Hippocampal formation (tissue), 2 donors: ENCODE measurements around the gene FAM171A1.
"Not testable (repeated sequence)": the region's sequence is repeated elsewhere in the genome, so short reads cannot be mapped to it uniquely, and the experiment has no call there.

Experiments
- DNase-seq, 2 donors: peaks; one replicate each; lab custom pipeline; 2025; lab: John Stamatoyannopoulos, UW

The FAM171A1 gene

DNA sequence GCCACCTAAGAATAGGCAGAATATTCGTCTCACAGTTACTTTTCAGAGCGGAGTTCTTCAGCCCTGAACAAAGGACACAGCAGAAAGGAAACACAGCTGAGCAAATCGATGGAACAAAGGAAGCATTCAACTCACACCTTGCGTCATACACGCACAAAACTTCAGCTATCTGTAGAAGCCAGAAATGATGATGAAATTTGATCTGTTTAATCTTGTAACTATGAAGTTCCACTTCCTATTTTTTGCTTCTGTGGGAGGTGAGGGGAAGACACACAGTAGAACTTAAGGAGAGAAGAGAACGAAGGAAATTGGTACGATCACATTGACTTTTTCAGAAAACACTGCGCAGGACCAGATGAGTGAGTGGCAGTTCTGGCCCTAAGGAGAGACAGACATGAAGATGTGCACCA, 26.2 kb downstream of the FAM171A1 start:
- DNase-seq: peak in 1 of 2 donors; percentile 81

DNA sequence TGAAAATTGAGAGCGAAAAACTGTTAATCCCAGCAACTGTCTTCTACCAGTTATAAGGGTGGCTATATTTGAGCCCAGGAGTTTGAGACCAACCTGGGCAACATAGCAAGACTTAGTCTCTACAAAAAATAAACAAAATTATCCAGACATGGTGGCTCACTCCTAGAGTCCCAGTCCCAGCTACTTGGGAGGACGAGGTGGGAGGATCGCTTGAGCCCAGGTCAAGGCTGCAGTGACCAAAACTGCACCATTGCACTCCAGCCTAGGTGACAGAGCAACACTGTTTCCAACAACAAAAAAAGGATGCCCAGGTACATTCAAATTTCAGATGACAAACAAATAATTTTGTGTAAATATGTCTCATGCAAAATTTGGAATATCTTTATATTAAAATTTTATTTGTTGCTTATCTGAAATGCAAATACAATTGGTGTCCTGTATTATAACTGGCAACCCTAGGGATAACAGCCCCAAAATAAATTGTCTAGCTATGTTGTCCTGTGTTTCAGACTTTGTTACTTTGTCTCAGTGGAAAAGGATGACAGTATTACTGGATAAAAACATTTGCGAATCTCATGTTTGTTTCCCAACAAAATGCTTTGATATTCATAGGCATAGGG, 26.7 kb downstream of the FAM171A1 start:
- no peak for DNase-seq

DNA sequence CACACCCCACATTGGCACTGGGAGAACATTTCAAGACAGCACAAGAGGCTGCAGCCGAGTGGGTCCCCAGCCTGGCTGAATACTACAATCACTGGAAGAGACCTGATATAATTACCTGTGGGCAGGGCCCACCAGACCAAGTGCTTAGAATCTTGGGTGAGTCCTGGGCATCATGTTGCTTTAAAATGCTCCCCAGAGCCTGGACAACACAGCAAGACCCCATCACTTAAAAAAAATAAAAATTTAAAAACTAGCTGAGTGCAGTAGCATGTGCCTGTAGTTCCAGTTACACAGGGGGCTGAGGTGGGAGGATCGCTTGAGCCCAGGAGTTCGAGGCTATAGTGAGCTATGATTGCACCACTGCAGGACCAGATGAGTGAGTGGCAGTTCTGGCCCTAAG, 28.1 kb downstream of the FAM171A1 start:
- no peak for DNase-seq

DNA sequence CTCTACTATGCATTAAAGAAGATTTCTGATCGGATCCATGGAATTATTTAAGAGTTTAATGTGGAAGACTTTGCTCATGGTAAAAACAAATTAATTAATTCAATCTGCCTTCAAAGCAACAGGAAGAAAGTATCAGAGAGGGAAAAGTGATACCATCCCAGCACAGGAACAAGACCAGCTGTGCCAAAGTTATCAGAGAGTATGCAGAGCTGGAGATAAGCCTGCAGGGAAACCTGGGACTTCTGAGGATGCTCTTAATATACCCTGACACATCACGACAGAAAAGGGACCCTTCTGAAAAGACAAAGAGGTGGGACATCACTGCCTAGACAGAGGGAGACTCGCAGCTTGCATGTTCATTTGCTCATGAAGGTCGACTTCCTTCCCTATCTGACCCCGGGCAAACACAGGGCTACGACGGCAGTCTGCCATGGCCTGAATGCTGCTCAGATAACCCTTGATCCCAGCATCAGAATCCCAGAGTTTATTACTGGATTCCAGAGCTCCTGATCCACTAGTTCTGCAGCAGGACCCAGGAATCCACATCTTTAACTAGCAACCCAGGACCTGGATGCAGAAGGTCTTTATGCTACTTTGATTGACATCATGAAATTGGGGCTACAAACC, 29.5 kb downstream of the FAM171A1 start:
- DNase-seq: no peak

DNA sequence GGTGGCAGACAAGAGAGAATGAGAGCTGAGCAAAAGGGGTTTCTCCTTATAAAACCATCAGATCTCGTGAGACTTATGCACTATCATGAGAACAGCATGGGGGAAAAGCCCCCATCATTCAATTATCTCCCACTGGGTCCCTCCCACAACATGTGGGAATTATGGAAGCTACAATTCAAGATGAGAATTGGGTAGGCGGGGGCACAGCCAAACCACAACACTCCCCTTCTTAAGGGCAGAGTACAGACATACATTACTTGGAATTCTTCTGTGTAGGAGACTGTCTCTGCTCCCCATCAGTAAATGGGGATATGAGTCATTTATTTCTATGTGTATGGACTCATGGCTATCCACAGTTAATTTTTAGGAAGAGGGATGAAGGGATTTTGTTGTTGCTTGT, 31.2 kb downstream of the FAM171A1 start:
- DNase-seq: no peak

DNA sequence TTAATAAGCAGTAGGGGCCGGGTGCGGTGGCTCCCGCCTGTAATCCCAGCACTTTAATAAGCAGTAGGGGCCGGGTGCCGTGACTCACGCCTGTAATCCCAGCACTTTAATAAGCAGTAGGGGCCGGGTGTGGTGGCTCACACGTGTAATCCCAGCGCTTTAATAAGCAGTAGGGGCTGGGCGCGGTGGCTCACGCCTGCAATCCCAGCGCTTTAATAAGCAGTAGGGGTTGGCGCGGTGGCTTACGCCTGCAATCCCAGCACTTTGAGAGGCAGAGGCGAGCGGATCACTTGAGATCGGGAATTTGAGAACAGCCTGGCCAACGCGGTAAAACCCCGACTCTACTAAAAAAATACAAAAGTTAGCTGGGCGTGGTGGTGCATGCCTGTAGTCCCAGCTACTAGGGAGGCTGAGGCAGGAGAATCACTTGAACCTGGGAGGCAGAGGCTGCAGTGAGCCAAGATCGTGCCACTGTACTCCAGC, 33.6 kb downstream of the FAM171A1 start:
- not testable (repeated sequence) for DNase-seq

DNA sequence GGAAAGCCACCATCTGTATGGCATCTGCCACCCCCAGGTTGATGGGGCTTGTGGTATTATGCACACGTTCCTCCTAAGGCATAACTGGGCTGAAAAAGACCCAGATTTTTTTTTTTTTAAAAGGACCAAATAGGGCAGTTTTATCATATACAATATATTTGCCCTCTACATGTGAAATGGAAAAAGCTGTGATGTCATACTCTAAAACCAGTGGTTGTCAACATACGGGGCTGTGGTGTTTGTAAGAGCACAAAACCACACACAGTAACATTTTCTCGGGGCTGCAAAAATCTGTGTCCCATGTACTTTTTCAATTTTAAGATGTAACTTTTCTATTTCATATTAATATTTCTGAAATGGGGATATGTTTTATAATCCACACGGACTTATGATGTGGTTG, 34.9 kb downstream of the FAM171A1 start:
- DNase-seq: no peak

DNA sequence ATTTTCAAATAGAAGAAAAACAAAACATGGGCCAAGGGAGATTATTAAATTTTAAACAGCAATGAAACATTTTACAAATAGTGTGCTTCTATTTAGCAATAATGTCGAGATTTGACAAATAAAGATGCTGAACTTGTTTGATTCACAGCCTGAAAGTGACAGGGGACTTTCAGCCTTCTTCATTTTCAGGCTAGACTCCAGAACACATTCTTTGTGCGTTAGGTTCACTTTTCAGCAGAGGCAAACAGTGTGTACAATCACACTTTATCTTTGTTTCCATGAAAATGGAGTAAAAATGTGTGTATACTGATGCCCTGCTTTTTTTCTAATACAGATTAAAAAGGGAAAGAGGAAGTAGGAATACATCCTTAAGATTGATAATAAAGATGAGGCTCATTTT, 35.6 kb downstream of the FAM171A1 start:
- no peak for DNase-seq

DNA sequence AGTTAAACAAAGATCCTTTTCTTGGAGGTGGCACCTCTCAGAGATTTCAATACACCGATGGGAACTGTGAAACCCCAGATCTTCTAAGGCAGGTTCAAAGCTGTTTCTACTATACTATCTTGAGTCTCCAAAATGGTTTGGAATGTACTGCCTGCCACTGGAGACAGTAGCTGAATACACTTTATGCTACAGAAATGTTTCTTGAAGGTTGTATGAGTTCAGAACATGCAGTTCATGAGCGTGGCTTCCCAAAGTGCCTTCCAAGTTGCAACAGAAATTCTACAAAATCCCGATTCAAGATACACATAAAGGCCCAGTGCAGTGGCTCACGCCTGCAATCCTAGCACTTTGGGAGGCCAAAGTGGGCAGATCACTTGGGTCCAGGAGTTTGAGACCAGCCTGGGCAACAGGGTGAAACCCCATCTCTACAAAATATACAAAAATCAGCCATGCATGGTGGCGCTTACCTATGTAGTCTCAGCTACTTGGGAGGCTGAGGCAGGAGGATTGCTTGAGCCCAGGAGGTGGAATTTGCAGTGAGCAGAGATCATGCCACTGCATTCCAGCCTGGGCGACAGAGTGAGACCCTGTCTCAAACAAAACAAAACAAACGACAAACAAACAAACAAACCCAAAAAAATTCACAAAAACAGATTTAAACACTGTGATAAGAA, 36.3 kb downstream of the FAM171A1 start:
- DNase-seq: no peak

DNA sequence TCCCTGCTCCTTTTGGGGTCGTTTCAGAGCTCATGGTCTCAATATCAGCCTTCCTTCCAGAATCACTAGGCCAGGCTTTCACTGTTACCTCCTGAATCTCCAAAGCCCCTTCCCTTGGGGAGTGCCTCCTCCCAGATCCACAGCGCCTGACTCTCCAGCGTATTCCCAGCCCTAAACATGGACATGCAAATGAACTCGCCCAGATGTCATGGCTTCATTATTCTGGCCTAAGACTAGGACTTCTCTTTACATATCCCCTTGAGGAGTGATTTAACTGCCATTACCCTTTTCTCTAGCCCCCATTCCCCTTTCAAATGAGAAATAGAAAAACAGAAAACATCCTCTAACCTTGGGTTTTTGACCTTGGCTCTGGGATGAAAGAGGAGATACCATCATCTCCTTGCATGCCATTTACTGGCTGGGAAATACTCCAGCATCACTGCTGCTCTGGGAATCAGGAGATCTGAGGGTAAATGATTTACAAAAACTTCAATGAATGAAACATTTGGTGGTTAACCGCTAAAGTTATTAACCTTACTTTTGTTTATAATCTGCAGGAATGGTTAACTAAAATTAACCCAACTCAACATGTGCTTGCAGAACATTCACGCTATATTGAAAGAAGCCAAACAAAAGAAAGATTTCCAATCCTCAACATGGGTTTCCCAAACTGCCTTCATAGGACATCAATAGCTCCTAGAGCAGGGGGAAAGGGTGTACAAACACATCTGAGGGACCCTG, 37.0 kb downstream of the FAM171A1 start:
- no peak for DNase-seq

DNA sequence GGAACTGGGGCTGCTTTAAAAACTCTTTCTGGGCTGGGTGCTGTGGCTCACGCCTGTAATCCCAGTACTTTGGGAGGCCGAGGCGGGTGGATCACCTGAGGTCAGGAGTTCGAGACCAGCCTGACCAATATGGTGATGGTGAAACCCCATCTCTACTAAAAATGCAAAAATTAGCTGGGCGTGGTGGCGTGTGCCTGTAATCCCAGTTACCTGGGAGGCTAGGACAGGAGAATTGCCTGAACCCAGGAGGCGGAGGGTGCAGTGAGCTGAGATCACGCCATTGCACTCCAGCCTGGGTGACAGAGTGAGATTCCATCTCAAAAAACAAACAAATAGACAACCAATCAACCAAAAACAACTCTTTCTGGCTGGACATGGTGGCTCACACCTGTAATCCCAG, 37.9 kb downstream of the FAM171A1 start:
- DNase-seq: not testable (repeated sequence)

DNA sequence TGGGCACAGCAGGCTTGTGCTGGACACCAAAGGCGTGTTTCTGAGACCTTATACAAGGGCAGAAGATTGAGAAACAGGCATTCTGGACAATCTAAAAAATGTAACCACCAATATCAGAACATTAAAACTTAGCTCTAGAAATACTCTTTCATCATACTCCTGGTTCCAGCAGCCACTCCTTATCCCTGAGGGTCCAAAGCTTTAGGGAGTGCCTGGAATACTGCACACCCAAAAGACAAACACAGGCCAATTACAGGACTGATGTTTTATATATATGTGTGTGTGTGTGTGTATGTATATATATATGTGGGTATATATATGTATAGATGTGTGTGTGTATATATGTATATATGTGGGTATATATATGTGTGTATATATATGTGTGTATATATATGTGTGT, 39.6 kb downstream of the FAM171A1 start:
- no peak for DNase-seq

DNA sequence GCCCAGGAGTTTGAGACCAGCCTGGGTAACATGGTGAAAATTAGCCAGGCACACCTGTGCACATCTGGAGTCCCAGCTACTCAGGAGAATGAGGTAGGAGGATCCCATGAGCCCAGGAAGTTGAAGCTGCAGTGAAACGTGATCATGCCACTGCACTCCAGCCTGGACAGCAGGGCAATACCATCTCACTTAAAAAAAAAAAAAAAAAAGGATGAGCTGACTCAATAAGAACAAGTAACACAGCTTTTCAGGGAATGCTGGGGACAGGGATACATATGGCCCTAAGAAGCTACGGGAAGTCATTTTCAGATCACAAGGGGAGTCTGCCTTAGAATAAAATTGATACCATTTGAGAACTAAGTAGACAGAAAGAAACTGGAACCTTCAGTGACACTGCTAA, 41.7 kb downstream of the FAM171A1 start:
- DNase-seq: no peak

DNA sequence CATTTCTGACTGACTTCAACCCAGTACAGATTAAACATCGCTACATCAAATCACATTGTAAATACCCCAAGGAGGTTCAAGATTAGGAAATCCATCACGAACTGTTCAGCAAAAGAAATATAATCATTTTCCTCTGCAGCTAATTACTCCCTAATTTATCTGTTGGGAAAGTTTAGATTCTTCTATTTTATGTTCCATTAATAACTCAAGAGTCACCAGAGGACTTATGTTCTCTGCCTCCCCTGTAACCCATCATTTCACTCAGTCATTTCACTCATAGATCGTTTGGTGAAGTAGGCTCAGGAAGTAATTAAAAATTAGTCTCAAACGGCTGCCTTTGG, 45.2 kb downstream of the FAM171A1 start:
- DNase-seq: no peak

DNA sequence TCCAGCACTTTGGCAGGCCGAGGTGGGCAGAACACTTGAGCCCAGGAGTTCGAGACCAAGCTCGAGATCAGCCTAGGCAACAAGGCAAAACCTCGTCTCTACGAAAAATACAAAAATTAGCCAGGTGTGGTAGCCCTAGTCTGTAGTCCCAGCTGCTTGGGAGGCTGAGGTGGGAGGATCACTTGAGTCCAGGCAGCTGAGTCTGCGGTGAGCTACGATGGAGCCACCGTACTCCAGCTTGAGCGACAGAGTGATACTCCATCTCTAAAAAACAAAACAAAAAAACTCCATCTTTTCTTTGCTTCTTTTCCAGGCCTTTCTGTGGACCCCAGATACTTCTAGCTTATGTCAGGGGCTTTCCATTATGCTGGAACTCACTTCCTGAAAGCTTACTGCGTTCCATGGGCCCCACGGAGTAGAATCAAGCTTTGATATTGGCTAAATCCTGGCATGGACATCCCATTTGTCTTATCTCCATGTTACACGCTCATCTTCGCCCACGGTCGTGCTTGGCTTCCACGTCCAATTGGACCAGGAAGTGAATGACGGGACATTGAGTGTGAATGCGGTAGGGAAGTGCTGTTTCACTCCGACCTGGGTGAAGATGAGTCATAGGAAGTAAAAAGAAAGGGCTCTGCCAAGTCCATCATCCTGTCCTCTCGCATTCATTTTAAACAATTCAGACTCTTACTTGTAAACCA, 45.7 kb downstream of the FAM171A1 start:
- DNase-seq: no peak

DNA sequence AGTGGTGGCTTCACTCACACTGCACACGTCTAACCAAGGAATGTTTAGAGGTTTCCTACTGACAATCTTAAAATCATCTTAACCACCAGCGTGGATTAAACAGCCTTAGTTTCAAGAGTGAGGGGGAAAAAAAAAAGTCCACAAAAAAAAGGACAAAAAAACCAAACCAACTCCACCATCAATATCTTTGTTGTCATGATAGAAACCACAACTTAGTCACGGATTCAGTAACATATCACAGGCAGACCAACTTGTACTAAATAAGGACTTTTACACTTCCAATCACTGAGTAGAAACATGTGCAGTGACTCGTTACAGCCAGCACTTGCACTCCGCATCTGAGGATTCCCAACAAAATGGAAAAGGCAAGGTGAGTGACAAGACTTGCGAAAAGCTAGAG, 46.5 kb downstream of the FAM171A1 start:
- no peak for DNase-seq

DNA sequence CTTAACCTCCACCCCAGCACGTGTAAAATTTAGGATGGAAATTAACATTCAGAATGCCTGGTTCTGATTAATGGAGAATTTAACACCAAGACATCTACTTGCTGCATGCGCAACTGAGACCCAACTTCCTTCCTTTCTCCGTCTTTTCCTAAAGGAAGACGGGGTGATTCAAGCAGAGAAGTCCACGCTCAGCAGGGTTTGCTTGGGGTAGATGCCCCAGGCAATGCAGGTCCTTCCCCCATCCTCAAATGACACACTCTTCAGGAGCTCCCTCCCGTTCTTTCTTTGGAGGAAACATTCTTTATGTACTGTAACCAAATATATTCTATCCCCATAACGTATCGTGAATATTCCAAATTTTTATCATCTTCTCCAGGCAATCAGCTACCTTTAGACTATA, 47.0 kb downstream of the FAM171A1 start:
- DNase-seq: no peak

DNA sequence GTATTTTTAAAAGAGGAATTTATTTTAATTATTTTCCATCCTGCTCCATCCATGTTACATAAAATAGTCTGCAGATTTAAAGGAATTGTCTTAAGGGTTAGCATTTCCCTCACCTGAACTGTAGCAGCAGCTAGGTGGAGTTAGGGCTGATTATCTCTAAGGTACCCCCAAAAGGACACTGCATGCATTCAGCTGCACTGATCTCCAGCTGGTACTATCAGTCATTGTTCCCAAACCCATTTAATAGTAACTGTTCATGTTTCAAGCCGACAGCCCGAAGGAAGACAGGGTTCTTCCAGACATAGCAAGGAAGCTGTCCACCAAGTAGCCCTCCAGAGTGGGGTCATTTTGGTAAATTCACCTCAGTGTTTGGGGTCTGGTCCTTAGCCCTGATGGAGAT, 48.7 kb downstream of the FAM171A1 start:
- no peak for DNase-seq

DNA sequence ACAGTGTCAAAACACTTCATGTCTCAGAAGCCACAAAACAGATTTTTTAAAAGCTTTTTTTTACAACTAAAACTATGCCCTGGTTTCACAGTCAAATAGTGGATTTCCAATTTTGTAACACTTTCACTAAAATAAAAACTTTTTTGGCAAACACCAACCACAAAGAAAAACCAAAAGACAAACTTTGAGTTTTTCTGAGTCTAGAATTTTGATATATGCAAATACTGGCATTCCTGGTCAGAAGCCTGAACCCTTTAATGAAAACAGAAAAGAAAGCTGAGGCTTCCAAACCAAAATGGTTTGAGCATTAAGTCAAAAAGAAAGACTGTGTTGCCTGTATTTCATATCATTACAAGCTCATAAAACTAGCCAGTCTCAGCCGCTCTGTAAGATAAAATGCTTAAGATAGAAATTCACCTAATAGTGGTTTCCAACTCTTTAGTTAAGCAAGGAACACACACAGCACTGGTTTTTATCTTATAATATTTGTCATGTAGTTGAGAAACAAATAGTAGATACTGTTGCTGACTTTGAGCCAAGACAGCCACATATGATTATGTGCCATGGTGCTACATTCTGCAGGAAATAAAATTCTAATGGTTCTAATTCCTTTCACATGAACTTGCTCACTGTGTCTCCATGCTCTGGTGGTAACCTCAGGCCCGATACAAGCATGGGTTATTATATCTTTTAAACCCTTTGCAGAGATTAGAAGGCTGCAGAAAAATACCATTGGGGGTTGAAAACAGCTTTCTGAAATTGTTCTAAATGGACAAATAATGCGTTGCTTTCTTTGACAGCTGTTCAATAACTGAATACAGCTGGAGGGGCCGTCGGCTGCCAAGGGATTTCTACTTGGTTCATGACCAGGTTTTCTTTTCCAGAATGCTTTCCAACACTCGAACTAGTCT, 49.4 kb downstream of the FAM171A1 start:
- DNase-seq: no peak

DNA sequence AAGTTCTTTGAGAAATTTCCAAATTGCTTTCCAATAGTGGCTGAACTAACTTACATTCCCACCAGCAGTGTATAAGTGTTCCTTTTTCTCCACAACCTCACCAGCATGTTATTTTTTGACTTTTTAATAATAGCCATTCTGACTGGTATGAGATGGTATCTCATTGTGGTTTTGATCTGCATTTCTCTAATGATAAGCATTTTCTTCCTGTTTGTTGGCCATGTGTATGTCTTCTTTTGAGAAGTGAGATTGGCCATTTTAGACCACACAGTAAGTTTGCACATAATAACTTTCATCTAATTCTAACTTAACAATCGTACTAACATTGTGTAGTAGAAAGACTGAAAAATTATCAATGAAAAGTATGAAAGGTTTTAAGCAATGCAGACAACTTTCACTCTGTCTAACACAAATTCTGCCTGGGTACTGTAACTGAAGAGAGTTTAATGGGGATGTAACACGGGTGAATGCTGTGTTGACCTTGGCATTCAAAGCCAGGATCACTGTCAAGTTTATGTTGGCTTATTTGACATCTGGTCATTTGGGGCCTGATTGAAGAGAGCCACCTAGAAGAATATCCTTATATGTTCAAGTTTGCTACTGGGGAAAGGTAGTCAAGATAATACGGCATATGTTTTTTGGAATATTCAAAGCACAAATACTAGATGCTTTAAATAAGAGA, 50.4 kb downstream of the FAM171A1 start:
- no peak for DNase-seq

DNA sequence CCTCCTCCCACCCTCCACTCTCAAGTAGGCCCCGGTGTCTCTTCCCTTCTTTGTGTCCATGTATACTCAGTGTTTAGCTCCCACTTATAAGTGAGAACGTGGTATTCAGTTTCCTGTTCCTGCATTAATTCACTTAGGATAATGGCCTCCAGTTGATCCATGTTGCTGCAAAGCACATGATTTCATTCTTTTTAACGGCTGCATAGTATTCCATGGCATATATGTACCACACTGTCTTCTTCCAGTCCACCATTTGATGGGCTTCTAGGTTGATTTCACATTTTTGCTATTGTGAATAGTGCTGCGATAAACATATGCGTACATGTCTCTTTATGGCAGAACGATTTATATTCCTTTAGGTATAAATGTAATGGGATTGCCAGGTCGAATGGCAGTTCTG, 51.0 kb downstream of the FAM171A1 start:
- DNase-seq: no peak
